AG10803 (cell line): Measurements from ENCODE around the gene KLHL28.

Source experiments
- DNase-seq: peaks from one replicate; pipeline ENCODE4 v3.0.0; 2010; ENCODE audit warnings: low read depth
- H3K4me3 ChIP-seq: 2 replicates; pipeline ENCODE4 v1.5.1; 2011; ENCODE audit warnings: mild to moderate bottlenecking, low read length, control low read depth
- CTCF ChIP-seq: conservative IDR thresholded peaks from 2 replicates; pipeline ENCODE4 v1.5.1; 2011; ENCODE audit warnings: mild to moderate bottlenecking, low read length, control low read depth, inconsistent platforms

KLHL28 gene

DNA sequence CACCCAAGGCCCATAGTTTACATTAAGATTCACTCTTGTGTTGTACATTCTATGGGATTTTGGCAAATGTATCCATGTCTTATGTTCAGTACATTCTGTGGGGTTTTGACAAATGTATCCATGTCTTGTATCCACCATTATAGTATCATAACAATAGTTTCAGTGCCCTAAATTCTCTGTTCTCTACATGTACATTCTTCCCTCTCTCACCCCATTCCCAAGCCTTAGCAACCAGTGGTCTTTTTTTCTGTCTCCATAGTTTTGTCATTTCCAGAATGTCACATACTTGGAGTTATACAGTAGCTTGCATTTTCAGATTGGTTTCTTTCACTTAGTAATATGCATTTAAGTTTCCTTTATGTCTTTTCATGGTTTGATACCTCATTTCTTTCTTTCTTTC lies 7.0 kb upstream of the KLHL28 start:
- TF ChIP-seq CTCF = no peak
- H3K4me3 ChIP-seq = no peak overlapping the region
- DNase-seq = no peak

- DNase-seq = no peak
- peak overlapping the region; percentile 37 for H3K4me3 ChIP-seq
- no peak for TF ChIP-seq CTCF
Measured at GRCh38 chr14:44966601-44967336, 5.0 kb upstream of the KLHL28 start.

DNA sequence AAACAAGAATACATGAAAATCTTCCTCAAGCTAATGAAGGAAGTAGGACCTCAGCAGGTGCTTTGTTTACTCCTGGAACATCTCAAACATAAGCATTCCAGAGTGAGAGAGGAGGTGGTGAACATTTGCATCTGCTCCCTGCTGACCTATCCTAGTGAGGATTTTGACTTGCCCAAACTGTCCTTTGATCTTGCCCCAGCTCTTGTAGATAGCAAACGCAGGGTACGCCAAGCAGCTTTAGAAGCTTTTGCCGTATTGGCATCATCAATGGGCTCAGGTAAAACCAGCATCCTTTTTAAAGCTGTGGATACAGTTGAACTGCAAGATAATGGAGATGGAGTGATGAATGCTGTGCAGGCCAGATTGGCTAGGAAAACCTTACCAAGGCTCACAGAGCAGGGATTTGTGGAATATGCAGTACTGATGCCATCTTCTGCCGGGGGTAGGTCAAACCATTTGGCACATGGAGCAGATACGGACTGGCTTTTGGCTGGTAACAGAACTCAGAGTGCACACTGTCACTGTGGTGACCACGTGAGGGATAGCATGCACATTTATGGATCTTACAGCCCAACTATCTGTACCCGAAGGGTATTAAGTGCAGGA lies 2.1 kb upstream of the KLHL28 start:
- 0 out of 2 replicates have a peak, but pooled peaks have one; percentile 11 for TF ChIP-seq CTCF
- peak overlapping the region; percentile 97 for H3K4me3 ChIP-seq
- peak; percentile 31 for DNase-seq

DNA sequence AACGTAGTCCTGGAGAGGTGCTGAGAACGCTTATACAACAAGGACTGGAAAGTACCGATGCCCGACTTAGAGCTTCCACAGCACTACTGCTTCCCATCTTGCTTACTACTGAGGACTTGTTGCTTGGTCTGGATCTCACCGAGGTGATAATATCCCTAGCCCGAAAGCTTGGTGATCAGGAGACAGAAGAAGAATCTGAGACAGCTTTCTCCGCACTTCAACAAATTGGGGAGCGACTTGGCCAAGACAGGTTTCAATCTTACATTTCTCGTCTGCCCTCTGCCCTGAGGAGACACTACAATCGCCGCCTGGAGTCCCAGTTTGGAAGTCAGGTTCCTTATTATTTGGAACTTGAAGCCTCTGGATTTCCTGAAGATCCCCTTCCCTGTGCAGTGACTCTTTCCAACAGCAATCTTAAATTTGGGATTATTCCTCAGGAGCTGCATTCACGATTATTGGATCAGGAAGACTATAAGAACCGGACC lies 1.3 kb upstream of the KLHL28 start:
- peak; percentile 27; the same call in 1 of the 2 replicates for TF ChIP-seq CTCF
- H3K4me3 ChIP-seq = peak overlapping the region; percentile 97
- DNase-seq = no peak

DNA sequence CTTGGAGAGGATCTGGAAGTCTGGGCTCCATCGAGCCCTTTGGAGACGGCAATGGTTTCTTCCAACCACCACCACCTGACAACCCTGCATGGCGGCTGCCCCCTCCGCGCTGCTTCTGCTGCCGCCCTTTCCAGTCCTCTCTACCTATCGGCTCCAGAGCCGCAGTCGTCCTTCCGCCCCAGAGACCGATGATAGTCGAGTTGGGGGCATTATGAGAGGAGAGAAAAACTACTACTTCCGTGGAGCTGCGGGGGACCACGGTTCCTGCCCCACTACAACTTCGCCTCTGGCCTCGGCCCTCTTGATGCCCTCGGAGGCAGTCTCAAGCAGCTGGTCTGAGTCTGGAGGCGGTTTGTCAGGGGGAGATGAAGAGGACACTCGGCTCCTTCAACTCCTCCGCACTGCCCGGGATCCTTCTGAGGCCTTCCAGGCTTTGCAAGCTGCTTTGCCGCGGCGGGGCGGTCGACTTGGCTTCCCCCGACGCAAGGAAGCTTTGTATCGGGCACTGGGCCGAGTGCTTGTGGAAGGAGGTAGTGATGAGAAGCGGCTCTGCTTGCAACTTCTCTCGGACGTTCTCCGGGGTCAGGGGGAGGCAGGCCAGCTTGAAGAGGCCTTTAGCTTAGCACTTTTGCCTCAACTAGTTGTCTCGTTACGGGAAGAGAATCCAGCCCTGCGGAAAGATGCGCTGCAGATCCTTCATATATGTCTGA lies 742 bp upstream of the KLHL28 start:
- no peak for TF ChIP-seq CTCF
- peak overlapping the region; percentile 97 for H3K4me3 ChIP-seq
- peak; percentile 49 for DNase-seq

DNA sequence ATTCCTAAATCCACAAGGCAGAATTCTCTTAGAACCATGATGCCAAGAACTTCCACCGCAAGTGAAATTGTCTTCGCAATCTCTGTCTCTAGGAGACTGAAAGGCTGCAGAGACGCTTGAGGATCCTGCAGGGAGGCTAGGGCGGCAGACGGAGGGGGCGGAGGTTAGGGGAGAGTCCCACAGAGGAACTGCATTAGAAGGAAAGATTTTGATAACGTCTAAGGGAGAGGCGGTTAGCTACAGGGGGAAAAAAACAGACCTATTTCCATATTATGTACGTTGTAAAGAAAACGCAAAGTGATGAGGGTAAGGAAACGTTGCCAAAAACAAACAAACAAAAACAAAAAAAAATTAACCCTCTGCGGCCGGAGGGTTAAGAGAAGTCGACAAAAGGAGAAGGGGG lies 595 bp downstream of the KLHL28 start:
- peak; percentile 70 for DNase-seq
- peak overlapping the region; percentile 97 for H3K4me3 ChIP-seq
- TF ChIP-seq CTCF = no peak
